ENCODE measurements around the gene GNG2.
A peak's percentile ranks its signal among the peaks of the same experiment; 100 is the strongest.

The GNG2 gene

DNA sequence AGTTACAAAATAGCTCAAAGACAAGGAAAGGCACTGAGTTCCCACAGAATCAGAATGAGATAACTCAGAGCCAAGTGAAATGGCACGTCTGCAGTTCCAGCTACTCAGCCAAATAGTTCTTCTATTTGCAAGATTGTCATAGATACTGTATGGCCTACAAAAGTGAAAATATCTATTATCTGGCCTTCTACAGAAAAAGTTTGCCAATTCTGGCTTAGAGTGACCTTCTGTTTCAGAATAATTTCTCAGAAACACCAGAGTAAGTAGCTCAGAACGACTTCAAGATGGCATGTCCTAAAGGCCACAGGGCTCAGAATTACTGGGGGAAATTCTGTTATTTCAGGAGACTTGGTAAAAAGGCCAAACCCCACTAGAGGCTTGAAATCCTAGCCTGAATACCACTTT lies 118.3 kb downstream of the GNG2 start:
- in situ Hi-C loops (cut with MboI; ENCODE audit: low pct_unique_long_range_greater_than_20kb, low sequenced_read_pairs), result no loop called here
- DNase-seq, result no peak

DNA sequence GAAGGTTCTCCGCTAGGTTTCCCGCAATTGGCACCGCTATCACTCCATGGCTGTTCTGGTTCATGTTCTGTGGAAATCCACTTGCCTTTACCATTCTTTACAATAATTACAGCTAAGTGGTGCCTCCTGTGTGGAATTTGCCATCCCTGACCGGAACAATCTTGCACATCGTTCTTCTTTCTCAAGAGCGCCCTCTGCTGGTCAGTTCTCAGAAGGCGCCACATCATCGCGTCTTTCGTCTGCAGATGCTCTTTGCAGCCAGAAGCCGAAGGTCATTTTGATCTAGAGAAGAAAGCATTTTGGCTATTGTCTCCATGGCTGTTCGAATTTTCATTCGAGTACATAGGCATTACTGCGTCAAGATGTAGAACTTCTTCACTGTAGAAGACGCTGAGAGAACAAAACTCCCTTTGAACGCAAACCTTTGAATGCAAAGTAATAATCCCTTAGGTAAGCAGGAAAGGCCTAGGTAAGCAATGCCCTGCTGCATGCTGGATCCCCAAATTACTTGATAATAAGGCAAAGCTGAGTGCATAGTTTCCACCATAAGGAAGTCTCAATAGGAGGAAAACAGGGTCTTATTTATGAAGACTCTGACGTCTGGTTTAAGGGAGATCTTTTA lies 118.8 kb downstream of the GNG2 start:
- in situ Hi-C loops (cut with MboI; ENCODE audit: low pct_unique_long_range_greater_than_20kb, low sequenced_read_pairs), result no loop called here
- peak; percentile 82 for DNase-seq

GRCh38 chr14:51981218-51981854 lies 120.9 kb downstream of the GNG2 start:
- no peak for DNase-seq
- in situ Hi-C loops (cut with MboI; ENCODE audit: low pct_unique_long_range_greater_than_20kb, low sequenced_read_pairs), result no loop called here

- in situ Hi-C loops (cut with MboI; ENCODE audit: low pct_unique_long_range_greater_than_20kb, low sequenced_read_pairs), result no loop called here
Measured at GRCh38 chr14:51988221-51988620, 127.8 kb downstream of the GNG2 start.

DNA sequence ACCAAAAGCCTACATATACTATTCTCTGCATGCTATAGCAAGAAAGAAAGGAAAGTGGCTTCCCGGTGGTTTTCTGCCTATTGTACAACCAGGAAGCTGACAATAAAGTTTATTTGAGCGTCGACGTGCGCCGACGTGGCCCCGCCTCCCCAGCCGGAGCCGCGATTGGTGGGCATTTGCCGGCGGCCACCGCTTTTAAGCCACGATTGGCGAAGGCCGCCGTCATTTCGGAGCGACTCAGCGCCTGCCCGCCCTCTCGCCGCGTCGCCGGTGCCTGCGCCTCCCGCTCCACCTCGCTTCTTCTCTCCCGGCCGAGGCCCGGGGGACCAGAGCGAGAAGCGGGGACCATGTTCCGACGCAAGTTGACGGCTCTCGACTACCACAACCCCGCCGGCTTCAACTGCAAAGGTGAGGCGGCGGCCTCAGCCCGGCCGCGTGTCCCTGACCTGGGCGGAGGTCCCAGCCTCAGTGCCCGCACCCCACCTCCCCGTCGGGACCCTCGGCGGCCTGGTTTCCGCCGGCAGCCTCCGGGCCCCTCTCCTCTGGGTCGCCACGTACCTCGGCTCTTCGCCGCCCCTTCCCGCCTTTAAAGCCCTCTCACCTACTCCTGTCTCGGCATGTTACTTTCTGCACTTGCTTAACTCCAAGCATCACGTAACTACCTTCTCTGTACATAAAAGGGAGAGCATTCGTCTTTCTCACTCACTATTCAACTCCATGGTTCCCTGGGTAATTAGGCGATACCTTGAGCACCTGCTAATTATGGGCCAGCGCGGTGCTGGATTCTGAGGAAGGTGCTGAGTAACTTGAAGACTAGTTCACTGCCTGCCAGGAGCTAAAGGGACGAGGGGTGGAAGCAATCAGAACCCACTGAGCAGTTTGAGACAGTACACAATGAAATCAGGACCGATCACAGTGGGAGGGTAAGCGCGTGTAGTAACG lies 129.2 kb downstream of the GNG2 start, which contains the start of gene RTRAF:
Gene RTRAF (plus strand): TSS at position 254 of the 942 bp plus-strand sequence. CDS start 94 bp downstream, at position 348.
- peak; percentile 96 for DNase-seq
- in situ Hi-C loops (cut with MboI; ENCODE audit: low pct_unique_long_range_greater_than_20kb, low sequenced_read_pairs), result no loop called here

More at GRCh38 chr14:51988221-51988620, 127.8 kb downstream of the GNG2 start:
- DNase-seq, result no peak

GRCh38 chr14:51990488-51990887 lies 130.1 kb downstream of the GNG2 start:
- DNase-seq, result no peak
- in situ Hi-C loops (cut with MboI; ENCODE audit: low pct_unique_long_range_greater_than_20kb, low sequenced_read_pairs), result no loop called here

- no peak for DNase-seq
- in situ Hi-C loops (cut with MboI; ENCODE audit: low pct_unique_long_range_greater_than_20kb, low sequenced_read_pairs), result no loop called here
Measured at GRCh38 chr14:51993285-51993920, 133.0 kb downstream of the GNG2 start.

- no peak for DNase-seq
- in situ Hi-C loops (cut with MboI; ENCODE audit: low pct_unique_long_range_greater_than_20kb, low sequenced_read_pairs), result no loop called here
Measured at GRCh38 chr14:51996148-51996746, 135.8 kb downstream of the GNG2 start.

GRCh38 chr14:51998348-51998747 lies 137.9 kb downstream of the GNG2 start:
- no peak for DNase-seq
- in situ Hi-C loops (cut with MboI; ENCODE audit: low pct_unique_long_range_greater_than_20kb, low sequenced_read_pairs), result no loop called here

GRCh38 chr14:51999084-51999483 lies 138.7 kb downstream of the GNG2 start:
- in situ Hi-C loops (cut with MboI; ENCODE audit: low pct_unique_long_range_greater_than_20kb, low sequenced_read_pairs), result no loop called here
- no peak for DNase-seq

DNA sequence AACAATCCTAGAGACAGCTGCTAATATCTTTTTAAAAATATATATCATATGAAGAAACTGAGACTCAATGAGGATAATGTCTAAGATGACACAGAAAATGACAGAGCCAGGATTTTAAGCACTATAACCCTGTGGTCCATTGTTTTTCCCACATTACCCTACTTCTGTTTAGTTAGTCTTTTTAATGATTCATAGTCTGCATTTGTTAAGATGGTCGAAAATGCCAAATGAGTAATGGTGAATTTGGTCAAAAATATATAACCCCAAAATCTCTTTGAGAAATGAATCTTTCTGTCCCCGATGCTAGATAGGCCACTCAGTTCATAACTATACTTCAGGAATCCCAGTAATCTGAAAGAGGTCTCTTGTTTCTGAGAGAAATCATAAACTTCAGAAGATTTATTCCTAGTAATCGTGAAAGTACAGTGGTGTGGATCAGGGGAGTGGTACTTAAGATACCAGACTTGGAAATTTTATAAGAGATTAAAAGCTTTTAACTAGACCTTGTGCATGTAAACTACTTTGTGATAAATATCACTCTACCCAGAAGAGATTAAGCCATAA lies 139.7 kb downstream of the GNG2 start:
- in situ Hi-C loops (cut with MboI; ENCODE audit: low pct_unique_long_range_greater_than_20kb, low sequenced_read_pairs), result no loop called here
- DNase-seq, result no peak

DNA sequence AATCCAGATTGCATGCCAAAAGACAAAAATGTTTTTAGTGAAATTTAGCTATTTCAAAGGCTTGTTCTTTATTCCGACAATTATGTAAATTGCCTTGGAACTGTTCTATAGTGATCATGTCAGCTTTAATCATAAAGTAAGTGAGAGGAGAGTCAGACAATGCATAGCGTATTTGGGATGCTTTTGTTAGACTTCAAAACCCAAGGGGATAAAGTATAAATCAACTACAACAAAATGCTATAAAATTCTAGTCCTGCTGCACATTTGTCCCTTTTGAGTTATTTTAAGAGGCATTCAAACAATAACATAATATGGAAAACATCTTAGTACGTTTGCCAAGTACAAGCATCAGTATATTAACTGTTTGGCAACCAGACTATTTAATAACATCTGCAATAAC lies 140.3 kb downstream of the GNG2 start:
- DNase-seq, result no peak
- in situ Hi-C loops (cut with MboI; ENCODE audit: low pct_unique_long_range_greater_than_20kb, low sequenced_read_pairs), result no loop called here

- in situ Hi-C loops (cut with MboI; ENCODE audit: low pct_unique_long_range_greater_than_20kb, low sequenced_read_pairs), result no loop called here
- no peak for DNase-seq
Measured at GRCh38 chr14:52002542-52002941, 142.1 kb downstream of the GNG2 start.

DNA sequence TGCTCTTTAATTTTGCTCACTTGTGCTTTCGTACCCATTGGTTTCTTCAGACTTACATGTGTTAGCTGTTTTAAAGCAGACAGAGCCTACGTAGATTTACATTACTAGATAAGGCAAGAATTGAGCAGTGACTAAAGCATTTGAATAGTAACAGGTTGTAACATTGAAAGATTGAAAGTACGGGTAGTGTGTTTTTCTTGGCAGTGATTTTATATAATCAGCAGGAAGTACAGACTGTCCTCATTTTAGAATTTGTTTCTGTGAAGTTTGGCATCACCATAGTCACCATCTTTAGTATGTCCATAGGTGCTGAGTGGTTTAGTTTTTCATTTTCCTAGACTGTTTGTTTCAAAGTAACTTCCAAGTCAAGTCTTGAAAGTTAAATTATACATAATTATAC lies 142.9 kb downstream of the GNG2 start:
- DNase-seq, result no peak
- in situ Hi-C loops (cut with MboI; ENCODE audit: low pct_unique_long_range_greater_than_20kb, low sequenced_read_pairs), result no loop called here

DNA sequence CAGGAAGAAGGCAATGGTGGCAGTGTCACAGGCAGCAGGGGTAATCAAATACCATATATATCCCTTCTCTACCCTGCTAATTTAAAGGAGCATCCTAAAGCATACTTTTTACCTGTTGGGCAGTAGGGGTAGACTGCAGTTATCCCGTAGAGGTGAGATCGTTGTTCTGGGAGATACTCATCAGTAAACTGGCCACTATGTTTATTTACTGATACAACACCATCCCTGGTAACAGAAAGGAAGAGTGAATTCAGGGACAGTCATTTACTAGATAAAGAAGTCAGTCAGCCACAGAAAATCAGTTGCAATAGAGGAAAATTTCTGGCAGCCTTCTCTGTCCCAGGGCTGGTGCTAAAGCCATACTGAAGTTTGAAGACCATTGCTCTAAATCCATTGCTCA lies 145.2 kb downstream of the GNG2 start:
- in situ Hi-C loops (cut with MboI; ENCODE audit: low pct_unique_long_range_greater_than_20kb, low sequenced_read_pairs), result no loop called here
- no peak for DNase-seq

- in situ Hi-C loops (cut with MboI; ENCODE audit: low pct_unique_long_range_greater_than_20kb, low sequenced_read_pairs), result no loop called here
Measured at GRCh38 chr14:52006361-52006760, 145.9 kb downstream of the GNG2 start.

GRCh38 chr14:52007211-52007610 lies 146.8 kb downstream of the GNG2 start:
- in situ Hi-C loops (cut with MboI; ENCODE audit: low pct_unique_long_range_greater_than_20kb, low sequenced_read_pairs), result no loop called here
- DNase-seq, result no peak

More at GRCh38 chr14:52006361-52006760, 145.9 kb downstream of the GNG2 start:
- DNase-seq, result no peak

DNA sequence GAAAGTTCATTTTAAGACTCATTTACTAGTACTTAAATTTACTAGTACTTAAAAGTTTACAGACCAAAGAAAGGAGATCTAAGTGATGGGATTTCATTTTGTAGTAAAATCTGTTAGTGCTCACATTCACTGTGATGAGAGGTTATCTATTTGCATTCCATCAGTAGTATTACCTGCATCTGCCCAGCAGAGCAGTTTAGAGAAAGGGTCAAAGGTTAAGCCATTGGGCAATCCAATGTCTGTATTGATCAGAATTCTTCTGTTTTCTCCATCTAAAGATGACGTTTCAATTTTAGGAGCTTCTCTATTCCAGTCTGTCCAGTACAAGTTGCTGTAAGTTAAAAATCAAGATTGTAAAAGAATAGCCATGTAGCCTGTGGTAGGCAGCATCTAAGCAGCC lies 147.2 kb downstream of the GNG2 start:
- in situ Hi-C loops (cut with MboI; ENCODE audit: low pct_unique_long_range_greater_than_20kb, low sequenced_read_pairs), result no loop called here
- DNase-seq, result no peak

DNA sequence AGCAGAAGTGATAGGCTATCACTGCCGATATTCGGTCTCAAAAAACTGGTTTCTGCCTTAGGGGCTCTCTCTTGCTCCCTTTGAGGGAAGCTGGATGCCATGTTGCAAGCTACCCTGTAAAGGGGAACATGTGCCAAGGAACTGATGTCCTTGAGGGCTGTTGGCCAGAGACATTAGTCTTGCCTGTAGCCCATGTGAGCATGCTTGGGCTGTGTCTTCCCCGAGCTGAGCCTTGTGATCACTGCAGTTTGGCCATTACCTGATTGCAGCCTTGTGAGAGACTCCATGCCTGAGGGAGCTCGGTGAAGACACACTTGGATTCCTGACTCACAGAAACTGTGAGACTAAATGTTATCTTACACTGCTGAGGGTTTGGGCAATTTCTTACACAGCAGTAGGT lies 147.7 kb downstream of the GNG2 start:
- no peak for DNase-seq
- in situ Hi-C loops (cut with MboI; ENCODE audit: low pct_unique_long_range_greater_than_20kb, low sequenced_read_pairs), result no loop called here

Measured in KBM-7 (cell line).